GM18502 (cell line): Measurements from ENCODE around the gene SPINDOC.
"Not testable (repeated sequence)": the region's sequence is repeated elsewhere in the genome, so short reads cannot be mapped to it uniquely, and the experiment has no call there.

ENCODE experiments used
- ATAC-seq: cut with Tn5 transposase; IDR thresholded peaks from one replicate; pipeline ENCODE4 v1.9.1; 2021; ENCODE audit warnings: mild to moderate bottlenecking; ENCODE audit not compliant: unreplicated experiment, poor library complexity

Gene SPINDOC

GRCh38 chr11:63783925-63784592 is 29.2 kb upstream of the SPINDOC start:
- ATAC-seq = no peak

DNA sequence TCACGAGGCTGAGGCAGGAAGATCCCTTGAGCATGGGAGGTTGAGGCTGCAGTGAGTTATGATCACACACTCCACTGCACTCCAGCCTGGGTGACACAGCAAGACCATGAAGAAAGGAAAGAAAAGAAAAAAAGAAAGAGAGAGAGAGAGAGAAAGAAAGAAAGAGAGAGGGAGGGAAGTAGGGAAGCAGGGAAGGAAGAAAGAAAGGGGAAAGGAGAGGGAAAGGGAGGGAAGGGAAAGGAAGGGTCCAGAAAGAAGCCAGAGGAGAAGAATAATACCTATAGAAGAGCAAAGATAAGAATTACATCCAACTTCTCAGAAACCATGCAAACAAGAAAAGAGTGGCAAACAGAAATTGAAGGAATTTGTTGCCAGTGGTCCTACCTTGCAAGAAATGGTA is 27.4 kb upstream of the SPINDOC start:
- ATAC-seq = no peak

DNA sequence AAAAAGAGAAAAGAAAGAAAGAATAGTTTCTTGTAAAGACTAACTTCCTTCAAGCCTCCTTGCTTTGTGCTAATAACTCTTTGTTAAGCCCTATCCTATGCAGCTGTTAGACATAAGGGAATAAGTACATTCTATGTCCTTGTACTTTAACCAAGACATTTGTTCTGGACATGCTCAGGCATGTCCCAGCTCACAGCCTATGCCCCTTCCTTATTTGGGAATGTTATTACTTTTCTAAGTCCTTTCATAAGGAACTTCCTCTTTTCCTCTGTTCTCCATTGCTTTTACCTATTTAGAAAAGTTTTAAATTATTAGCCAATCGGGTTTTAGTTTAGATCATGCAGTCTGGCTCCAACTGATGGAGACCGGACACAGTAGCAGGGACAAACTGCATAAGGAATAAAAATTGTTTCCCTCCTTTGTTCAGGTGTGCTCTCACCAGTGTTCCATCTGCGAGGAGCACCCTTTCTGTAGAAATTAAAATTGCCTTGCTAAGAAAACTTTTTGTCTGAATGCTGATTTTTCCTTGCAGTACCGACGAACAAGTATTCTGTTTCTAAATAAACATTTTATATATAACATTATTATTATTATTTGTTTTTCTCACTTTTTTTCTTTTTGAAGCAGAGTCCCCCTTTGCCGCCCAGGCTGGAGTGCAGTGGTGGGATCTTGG is 21.6 kb upstream of the SPINDOC start:
- no peak for ATAC-seq

DNA sequence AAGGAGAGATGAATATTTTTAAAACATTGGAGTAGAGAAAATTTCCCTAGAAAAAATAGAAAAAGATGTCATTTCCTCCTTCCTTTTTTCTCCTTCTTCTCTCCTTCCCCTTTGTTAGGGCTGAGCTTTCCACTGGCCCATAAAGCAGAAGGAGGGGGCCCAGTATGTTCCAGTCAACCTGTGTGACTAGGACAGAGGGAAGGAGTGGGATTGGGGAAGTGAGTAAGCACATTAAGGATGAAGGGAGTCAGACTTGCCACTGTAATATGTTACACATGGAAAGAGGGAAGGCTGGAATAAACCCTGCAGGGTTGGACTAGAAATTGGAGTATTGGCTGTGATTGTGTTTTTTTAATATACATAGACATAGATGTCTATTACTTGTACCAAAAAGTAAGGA is 20.1 kb upstream of the SPINDOC start:
- ATAC-seq = no peak

GRCh38 chr11:63795066-63795465 is 18.2 kb upstream of the SPINDOC start:
- ATAC-seq = no peak

- no peak for ATAC-seq
Measured at GRCh38 chr11:63800921-63801320, 12.3 kb upstream of the SPINDOC start.

GRCh38 chr11:63802637-63803414 is 10.4 kb upstream of the SPINDOC start:
- ATAC-seq = no peak

DNA sequence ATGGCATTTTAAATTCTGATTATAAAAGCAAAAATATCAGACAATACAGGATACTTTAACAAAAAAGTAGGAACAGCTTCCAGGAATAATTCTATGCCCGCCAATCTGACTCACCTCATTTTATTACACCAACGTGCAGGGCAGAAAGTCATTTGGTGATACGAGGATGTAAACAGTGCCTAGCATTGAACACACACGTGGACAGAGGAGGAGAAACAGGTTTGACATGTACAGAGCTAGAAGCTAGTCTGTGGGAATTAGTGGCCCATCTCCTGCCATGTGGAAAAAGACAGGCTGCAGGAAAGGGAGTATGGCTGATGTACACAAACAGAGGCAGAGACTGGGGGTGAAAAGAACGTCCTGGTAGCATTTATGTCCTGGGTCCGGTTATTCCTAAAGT is 9.0 kb upstream of the SPINDOC start:
- no peak for ATAC-seq

- ATAC-seq = no peak
Measured at GRCh38 chr11:63805844-63806415, 7.3 kb upstream of the SPINDOC start.

DNA sequence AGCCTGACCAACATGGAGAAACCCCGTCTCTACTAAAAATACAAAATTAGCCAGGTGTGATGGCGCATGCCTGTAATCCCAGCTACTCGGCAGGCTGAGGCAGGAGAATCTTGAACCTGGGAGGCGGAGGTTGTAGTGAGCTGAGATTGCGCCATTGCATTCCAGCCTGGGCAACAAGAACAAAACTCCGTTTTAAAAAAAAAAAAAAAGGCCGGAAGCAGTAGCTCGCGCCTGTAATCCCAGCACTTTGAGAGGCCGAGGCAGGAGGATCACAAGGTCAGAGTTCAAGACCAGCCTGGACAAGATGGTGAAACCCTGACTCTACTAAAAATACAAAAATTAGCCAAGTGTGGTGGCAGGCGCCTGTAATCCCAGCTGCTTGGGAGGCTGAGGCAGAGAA is 2.9 kb upstream of the SPINDOC start:
- not testable (repeated sequence) for ATAC-seq

- ATAC-seq = no peak
Measured at GRCh38 chr11:63811522-63811921, 1.7 kb upstream of the SPINDOC start.

GRCh38 chr11:63813563-63814382 is 517 bp downstream of the SPINDOC start:
- peak; percentile 51 for ATAC-seq

DNA sequence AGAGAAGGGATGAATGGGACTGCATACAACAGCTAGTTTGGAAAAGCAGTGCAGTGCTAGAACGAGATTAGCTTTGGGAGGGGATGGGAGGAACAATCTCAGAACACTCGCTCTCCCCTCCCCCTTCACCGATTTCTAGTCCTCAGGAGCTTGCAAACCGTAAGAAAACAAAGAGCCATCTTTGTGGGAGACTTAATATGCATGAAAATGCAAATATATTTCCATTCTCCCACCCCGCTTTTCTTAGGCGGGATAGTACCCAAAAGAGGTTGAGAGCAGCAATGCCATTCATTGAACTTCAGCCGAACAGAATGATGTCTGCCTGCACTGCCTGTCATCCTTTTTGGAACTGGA is 1.1 kb downstream of the SPINDOC start:
- no peak for ATAC-seq

DNA sequence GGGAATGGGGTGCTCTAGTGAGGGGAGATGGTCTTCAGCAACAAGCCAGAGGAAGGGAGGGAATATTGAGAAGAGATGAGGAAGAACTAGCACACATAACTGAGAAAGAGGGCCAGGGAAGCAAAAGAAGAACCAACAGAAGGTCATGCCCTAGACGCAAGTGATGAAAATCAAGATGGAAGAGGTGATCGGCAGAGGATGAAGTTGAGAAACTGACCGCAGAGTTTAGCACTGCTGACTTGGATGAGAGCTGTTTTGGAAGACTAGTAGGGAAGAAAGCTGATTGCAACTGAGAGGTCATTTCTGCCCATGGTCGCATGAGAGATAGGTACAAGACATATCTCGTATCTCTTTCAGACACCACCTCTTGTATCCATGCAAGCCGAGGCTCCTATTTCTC is 2.9 kb downstream of the SPINDOC start:
- ATAC-seq = no peak

GRCh38 chr11:63816732-63817131 is 3.5 kb downstream of the SPINDOC start:
- ATAC-seq = no peak

DNA sequence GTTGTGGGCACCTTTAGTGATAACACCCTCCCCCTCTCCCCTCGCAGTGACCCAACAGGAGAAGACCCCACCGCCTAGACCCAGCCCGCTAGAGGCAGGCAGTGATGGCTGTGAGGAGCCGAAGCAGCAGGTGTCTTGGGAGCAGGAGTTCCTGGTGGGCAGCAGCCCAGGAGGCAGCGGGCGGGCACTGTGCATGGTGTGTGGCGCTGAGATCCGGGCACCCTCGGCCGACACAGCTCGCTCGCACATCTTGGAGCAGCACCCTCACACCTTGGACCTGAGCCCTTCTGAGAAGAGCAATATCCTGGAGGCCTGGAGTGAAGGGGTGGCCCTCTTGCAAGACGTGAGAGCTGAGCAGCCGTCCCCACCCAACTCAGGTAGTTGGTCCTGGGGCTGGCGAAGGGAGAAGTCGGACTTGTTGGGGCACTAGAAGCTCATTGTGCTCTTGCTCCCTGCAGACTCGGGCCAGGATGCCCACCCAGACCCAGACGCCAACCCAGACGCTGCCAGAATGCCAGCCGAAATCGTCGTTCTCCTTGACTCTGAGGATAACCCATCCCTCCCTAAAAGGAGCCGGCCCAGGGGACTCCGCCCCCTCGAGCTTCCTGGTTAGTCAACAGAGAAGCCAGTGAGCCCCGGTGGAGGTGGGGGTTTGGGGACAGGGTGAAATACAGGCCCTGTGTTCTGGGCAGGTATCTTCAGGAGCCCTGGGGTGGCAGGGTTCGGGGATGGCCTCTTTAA is 4.7 kb downstream of the SPINDOC start:
- ATAC-seq = no peak

- no peak for ATAC-seq
Measured at GRCh38 chr11:63818609-63819008, 5.4 kb downstream of the SPINDOC start.

GRCh38 chr11:63821411-63821810 is 8.2 kb downstream of the SPINDOC start:
- ATAC-seq = no peak

GRCh38 chr11:63826471-63827190 is 13.4 kb downstream of the SPINDOC start:
- ATAC-seq = no peak
